Stimulated activated CD4-positive, alpha-beta T cell treated with anti-CD3 and anti-CD28 coated beads, Interleukin-12 subunit alpha, Interleukin-12 subunit beta, amount 100 ng/mL, for 24 hours (primary cell): ENCODE measurements around the gene STARD10.

Experiments
- DNase-seq, 2 experiments: peaks; one replicate each; pipeline ENCODE4 v3.0.0-alpha.2; 2020; ENCODE audit warnings: low read depth in 2 of 2

The STARD10 gene

GRCh38 chr11:72780296-72781062 is 13.4 kb downstream of the STARD10 start:
- no peak for DNase-seq

- no peak for DNase-seq
These were observed 14.2 kb downstream of the STARD10 start for GRCh38 chr11:72779495-72780128.

GRCh38 chr11:72778535-72779494 is 15.0 kb downstream of the STARD10 start:
- no peak for DNase-seq

- DNase-seq, result no peak
These were observed 16.0 kb downstream of the STARD10 start for GRCh38 chr11:72777755-72778278.

- DNase-seq, result no peak
These were observed 16.7 kb downstream of the STARD10 start for GRCh38 chr11:72776844-72777754.

- no peak for DNase-seq
These were observed 17.6 kb downstream of the STARD10 start for GRCh38 chr11:72776117-72776843.

- DNase-seq, result no peak
These were observed 18.3 kb downstream of the STARD10 start for GRCh38 chr11:72775288-72776110.

- DNase-seq, result no peak
These were observed 19.3 kb downstream of the STARD10 start for GRCh38 chr11:72774499-72774898.

- DNase-seq, result no peak
These were observed 20.2 kb downstream of the STARD10 start for GRCh38 chr11:72773696-72774095.

GRCh38 chr11:72773291-72773690 is 20.6 kb downstream of the STARD10 start:
- DNase-seq, result no peak

GRCh38 chr11:72772059-72772458 is 21.8 kb downstream of the STARD10 start:
- no peak for DNase-seq

GRCh38 chr11:72771507-72771906 is 22.3 kb downstream of the STARD10 start:
- DNase-seq, result no peak

GRCh38 chr11:72770799-72771198 is 23.0 kb downstream of the STARD10 start:
- DNase-seq, result no peak

- no peak for DNase-seq
These were observed 24.2 kb downstream of the STARD10 start for GRCh38 chr11:72769680-72770079.

GRCh38 chr11:72768581-72768980 is 25.3 kb downstream of the STARD10 start:
- no peak for DNase-seq

GRCh38 chr11:72767203-72768062 is 26.4 kb downstream of the STARD10 start:
- no peak for DNase-seq

- DNase-seq, result no peak
These were observed 27.5 kb downstream of the STARD10 start for GRCh38 chr11:72766152-72766902.

GRCh38 chr11:72764503-72764902 is 29.3 kb downstream of the STARD10 start:
- no peak for DNase-seq
